Neural cell (in vitro differentiated cells): ENCODE results near the gene ART1. TPM values are rescaled to one million over a fixed set of nuclear protein-coding genes. Genes with fewer than 3 reads are reported as not detected.

Experiments
- H2AFZ ChIP-seq: fragments of 200-600, 300-800 bp; sonication (generic), shearing (Covaris generic); 2 replicates; pipeline ENCODE4 v1.6.0; 2014; ENCODE audit warnings: low read depth, mild to moderate bottlenecking, antibody characterized with exemption, low read length, moderate library complexity
- H3F3A ChIP-seq: fragments of 200-600 bp; shearing (Covaris generic); 2 replicates; pipeline ENCODE4 v1.6.1; 2016; ENCODE audit warnings: mild to moderate bottlenecking, moderate library complexity, mixed read lengths, antibody characterized with exemption, low read length; ENCODE audit not compliant: insufficient read depth, poor library complexity, severe bottlenecking
- H3K27ac ChIP-seq: fragments of 200-600, 300-800 bp; sonication (generic), shearing (Covaris generic); 2 replicates; pipeline ENCODE4 v1.5.1; 2014; ENCODE audit warnings: mild to moderate bottlenecking, low read length, moderate library complexity
- H3K27me3 ChIP-seq: fragments of 300-800, 200-600 bp; sonication (generic), shearing (Covaris generic); 2 replicates; pipeline ENCODE4 v1.6.0; 2014; ENCODE audit warnings: mild to moderate bottlenecking, low read depth, low read length, moderate library complexity; ENCODE audit not compliant: insufficient read depth
- H3K36me3 ChIP-seq: fragments of 300-800, 200-600 bp; sonication (generic), shearing (Covaris generic); 2 replicates; pipeline ENCODE4 v1.5.1; 2014; ENCODE audit warnings: mild to moderate bottlenecking, antibody characterized with exemption, low read length, moderate library complexity; ENCODE audit not compliant: insufficient read depth
- H3K4me2 ChIP-seq: fragments of 300-800, 200-600 bp; sonication (generic), shearing (Covaris generic); 2 replicates; pipeline ENCODE4 v1.6.0; 2014; ENCODE audit warnings: mild to moderate bottlenecking, low read length
- H3K4me3 ChIP-seq: fragments of 300-800, 200-600 bp; sonication (generic), shearing (Covaris generic); 2 replicates; pipeline ENCODE4 v1.5.1; 2014; ENCODE audit warnings: mild to moderate bottlenecking, low read length, moderate library complexity
- H3K79me2 ChIP-seq: fragments of 200-600 bp; shearing (Covaris generic); replicated peaks from 2 replicates; pipeline ENCODE4 v1.6.0; 2014; ENCODE audit warnings: mild to moderate bottlenecking, low read length, moderate library complexity; ENCODE audit not compliant: insufficient read depth
- H3K9ac ChIP-seq: fragments of 300-800, 200-600 bp; sonication (generic), shearing (Covaris generic); 2 replicates; pipeline ENCODE4 v1.6.1; 2016; ENCODE audit warnings: mild to moderate bottlenecking, low read length, mixed read lengths
- H3K9me2 ChIP-seq: fragments of 200-600 bp; shearing (Covaris generic); 2 replicates; pipeline ENCODE4 v1.6.1; 2016; ENCODE audit warnings: mild to moderate bottlenecking, low read length, mixed read lengths; ENCODE audit not compliant: insufficient read depth
- H3K9me3 ChIP-seq: fragments of 200-600, 300-800 bp; sonication (generic), shearing (Covaris generic); 2 replicates; pipeline ENCODE4 v1.6.1; 2016; ENCODE audit warnings: mild to moderate bottlenecking, mixed run types, low read length, moderate library complexity, mixed read lengths
- H4K20me1 ChIP-seq: fragments of 200-600 bp; shearing (Covaris generic); 2 replicates; pipeline ENCODE4 v1.6.1; 2016; ENCODE audit warnings: mild to moderate bottlenecking, mixed run types; ENCODE audit not compliant: insufficient read depth
- CTCF ChIP-seq: fragments of 450-650 bp; IDR thresholded peaks from 2 replicates; pipeline ENCODE4 v1.5.1; 2014; ENCODE audit warnings: antibody characterized with exemption, mild to moderate bottlenecking, moderate library complexity; ENCODE audit not compliant: poor library complexity, severe bottlenecking
- EP300 ChIP-seq: fragments of 450-650 bp; conservative IDR thresholded peaks from 2 replicates; pipeline ENCODE4 v1.6.1; 2014; ENCODE audit warnings: antibody characterized with exemption, mild to moderate bottlenecking, moderate library complexity; ENCODE audit not compliant: poor library complexity, severe bottlenecking
- EZH2 ChIP-seq: fragments of 200-600, 300-800 bp; shearing (Covaris generic), sonication (generic); IDR thresholded peaks from 2 replicates; pipeline ENCODE4 v1.6.1; 2014; ENCODE audit warnings: antibody characterized with exemption, low read length, borderline replicate concordance, mild to moderate bottlenecking; ENCODE audit not compliant: insufficient read depth, poor library complexity, severe bottlenecking
- MXI1 ChIP-seq: fragments of 450-650 bp; conservative IDR thresholded peaks from 2 replicates; pipeline ENCODE4 v1.6.1; 2014; ENCODE audit warnings: antibody characterized with exemption, mild to moderate bottlenecking; ENCODE audit not compliant: poor library complexity, severe bottlenecking
- POLR2AphosphoS5 ChIP-seq: IDR thresholded peaks from 2 replicates; pipeline ENCODE4 v1.6.1; 2012
- RAD21 ChIP-seq: fragments of 450-650 bp; conservative IDR thresholded peaks from 2 replicates; pipeline ENCODE4 v1.6.1; 2014; ENCODE audit warnings: antibody characterized with exemption, mild to moderate bottlenecking, moderate library complexity
- REST ChIP-seq: IDR thresholded peaks from 2 replicates; pipeline ENCODE4 v1.6.1; 2012; ENCODE audit warnings: borderline replicate concordance
- SMC3 ChIP-seq: fragments of 450-650 bp; conservative IDR thresholded peaks from 2 replicates; pipeline ENCODE4 v1.6.1; 2014; ENCODE audit warnings: antibody characterized with exemption, mild to moderate bottlenecking, moderate library complexity; ENCODE audit not compliant: poor library complexity
- TAF1 ChIP-seq: IDR thresholded peaks from 2 replicates; pipeline ENCODE4 v1.6.1; 2012; ENCODE audit warnings: low read depth
- polyA plus RNA-seq: library from polyadenylated mRNA; depleted of rRNA; stranded (reverse); fragments of >200 nt; gene quantifications from 2 replicates; pipeline ENCODE4 v1.2.3, GENCODE V29; 2014

Gene ART1
- polyA plus RNA-seq, 1 donor from 2014 or later, result not detected

- Histone ChIP-seq H3K4me3 (no peak overlapping the region), H3K27me3 (no peaks in the 10 kb centered on the region), H3K9me2 (no peaks in the 10 kb centered on the region), H3K4me2 (no peak overlapping the region), H3F3A (no peaks in the 10 kb centered on the region), H3K79me2 (no peaks in the 10 kb centered on the region), H3K27ac (no peak overlapping the region), H3K9ac (no peak overlapping the region), H3K36me3 (peaks cover 7% of the 10 kb centered on the region), H4K20me1 (no peaks in the 10 kb centered on the region), H3K9me3 (no peaks in the 10 kb centered on the region), H2AFZ (no peak overlapping the region)
- TF ChIP-seq EZH2 (no peak), REST (no peak)
Observed at GRCh38 chr11:3669128-3669527, 24.2 kb downstream of the ART1 start.

- Histone ChIP-seq H4K20me1 (no peaks in the 10 kb centered on the region), H2AFZ (no peak overlapping the region), H3K79me2 (no peaks in the 10 kb centered on the region), H3K9ac (no peak overlapping the region), H3K9me3 (no peaks in the 10 kb centered on the region), H3K36me3 (peaks cover 7% of the 10 kb centered on the region), H3K27me3 (no peaks in the 10 kb centered on the region), H3K9me2 (no peaks in the 10 kb centered on the region), H3F3A (no peaks in the 10 kb centered on the region), H3K27ac (no peak overlapping the region), H3K4me2 (no peak overlapping the region), H3K4me3 (no peak overlapping the region)
- TF ChIP-seq POLR2AphosphoS5 (no peak), CTCF (no peak), EZH2 (no peak), RAD21 (no peak), SMC3 (no peak), MXI1 (no peak), TAF1 (no peak), REST (no peak), EP300 (no peak)
Observed at GRCh38 chr11:3669742-3670183, 24.8 kb downstream of the ART1 start.
